Glomerular endothelial cell (primary cell): ENCODE measurements around the gene PLCB3. TPM values are rescaled to one million over a fixed set of nuclear protein-coding genes. Genes with fewer than 3 reads are reported as not detected.
"Not testable (repeated sequence)": the region's sequence is repeated elsewhere in the genome, so short reads cannot be mapped to it uniquely, and the experiment has no call there.

Experiments
- DNase-seq: peaks from one replicate; pipeline ENCODE4 v3.0.0-alpha.2; 2011; ENCODE audit warnings: low read depth, low spot score; ENCODE audit errors: extremely low read depth
- total RNA-seq: library from RNA; depleted of rRNA; stranded (reverse); fragments of >200 nt; gene quantifications from 2 replicates; pipeline ENCODE4 v1.2.3, GENCODE V29; 2015

The PLCB3 gene
- total RNA-seq, 1 donor from 2014 or later = 62.2 TPM

GRCh38 chr11:64235437-64236161 is 15.7 kb upstream of the PLCB3 start:
- DNase-seq = no peak

GRCh38 chr11:64237484-64237951 is 13.8 kb upstream of the PLCB3 start:
- no peak for DNase-seq

GRCh38 chr11:64238076-64238475 is 13.3 kb upstream of the PLCB3 start:
- DNase-seq = no peak

- DNase-seq = no peak
Observed at GRCh38 chr11:64238999-64239398, 12.3 kb upstream of the PLCB3 start.

GRCh38 chr11:64239662-64240434 is 11.5 kb upstream of the PLCB3 start:
- no peak for DNase-seq

- peak; percentile 55 for DNase-seq
Observed at GRCh38 chr11:64240435-64241240, 10.7 kb upstream of the PLCB3 start, which contains the start of gene FKBP2. TSS of gene FKBP2 (plus strand) at chr11:64241095. CDS start at chr11:64242388, 1,293 bp downstream.

GRCh38 chr11:64241241-64241490 is 10.2 kb upstream of the PLCB3 start:
- no peak for DNase-seq

GRCh38 chr11:64241491-64242374 is 9.6 kb upstream of the PLCB3 start:
- DNase-seq = peak; percentile 87

GRCh38 chr11:64243236-64243854 is 8.0 kb upstream of the PLCB3 start:
- no peak for DNase-seq

- no peak for DNase-seq
Observed at GRCh38 chr11:64244107-64244506, 7.2 kb upstream of the PLCB3 start.

GRCh38 chr11:64244966-64245365 is 6.4 kb upstream of the PLCB3 start:
- no peak for DNase-seq

GRCh38 chr11:64245401-64245796 is 5.9 kb upstream of the PLCB3 start:
- DNase-seq = no peak

GRCh38 chr11:64245797-64246620 is 5.3 kb upstream of the PLCB3 start:
- DNase-seq = no peak

- not testable (repeated sequence) for DNase-seq
Observed at GRCh38 chr11:64246621-64246870, 4.8 kb upstream of the PLCB3 start.

GRCh38 chr11:64246871-64247728 is 4.2 kb upstream of the PLCB3 start, which contains the start of gene PPP1R14B:
TSS of gene PPP1R14B (minus strand) at chr11:64246943. CDS start at chr11:64246673, 270 bp downstream.
- no peak for DNase-seq

GRCh38 chr11:64247729-64248531 is 3.4 kb upstream of the PLCB3 start:
- no peak for DNase-seq

- no peak for DNase-seq
Observed at GRCh38 chr11:64248578-64248977, 2.8 kb upstream of the PLCB3 start.

GRCh38 chr11:64249038-64249437 is 2.3 kb upstream of the PLCB3 start:
- no peak for DNase-seq
